A549 treated with Hydrocortisone at 1 μM for 4 hours (cell line): ENCODE measurements around the gene POLR3H. TPM values are rescaled to one million over a fixed set of nuclear protein-coding genes. Genes with fewer than 3 reads are reported as not detected.

Experiments used
- total RNA-seq: library from RNA; stranded (reverse); fragments of 200-300 nt; extraction: Qiagen RNA extraction; gene quantifications from 5 replicates; pipeline ENCODE4 v1.2.3, GENCODE V29; 2022

Gene POLR3H
- total RNA-seq, result 26.5 to 47.0 TPM (median 40.6 TPM) in 5 replicates

GRCh38 chr22:41543854-41544670, at the start of gene POLR3H:
POLR3H (minus strand) TSS chr22:41544470; CDS start chr22:41544101, 369 bp downstream.

GRCh38 chr22:41589391-41590241, 45.3 kb upstream of the POLR3H start, which contains the start of gene PMM1:
PMM1 (minus strand) TSS chr22:41589840; CDS start chr22:41589805, 35 bp downstream.

Other genes with a start within 250 kb of the POLR3H start
- 20.5 to 22.9 TPM (median 22.4 TPM) in 5 replicates for gene ZC3H7B, start 242.9 kb downstream of the POLR3H start, total RNA-seq
- gene TEF, start 162.5 kb downstream of the POLR3H start, total RNA-seq, result 0.99 to 1.2 TPM (median 1.1 TPM) in 5 replicates
- gene TOB2, start 97.7 kb downstream of the POLR3H start, total RNA-seq, result 22.2 to 26.2 TPM (median 24.3 TPM) in 5 replicates
- 56.7 to 74.3 TPM (median 61.5 TPM) in 5 replicates for gene PHF5A, start 75.8 kb downstream of the POLR3H start, total RNA-seq
- gene ACO2, start 75.4 kb downstream of the POLR3H start, total RNA-seq, result 45.5 to 53.8 TPM (median 48.6 TPM) in 5 replicates
- gene CSDC2, start 16.5 kb upstream of the POLR3H start, total RNA-seq, result 1.8 to 2.8 TPM (median 2.4 TPM) in 5 replicates
- 28.1 to 32.4 TPM (median 31.1 TPM) in 5 replicates for gene PMM1, start 45.4 kb upstream of the POLR3H start, total RNA-seq
- gene DESI1, start 76.6 kb upstream of the POLR3H start, total RNA-seq, result 14.5 to 17.4 TPM (median 16.0 TPM) in 5 replicates
- gene XRCC6, start 76.8 kb upstream of the POLR3H start, total RNA-seq, result 284 to 337 TPM (median 309 TPM) in 5 replicates
- gene SNU13, start 144.4 kb upstream of the POLR3H start, total RNA-seq, result 90.5 to 200 TPM (median 175 TPM) in 5 replicates
- 0.25 TPM in 1 of 5 replicates, not detected in the others for gene MEI1, start 155.0 kb upstream of the POLR3H start, total RNA-seq